Neural progenitor cell (in vitro differentiated cells): ENCODE results near the gene TOM1. TPM values are rescaled to one million over a fixed set of nuclear protein-coding genes. Genes with fewer than 3 reads are reported as not detected.
"Not testable (repeated sequence)": the region's sequence is repeated elsewhere in the genome, so short reads cannot be mapped to it uniquely, and the experiment has no call there.

Experiments
- DNase-seq: peaks from one replicate; pipeline ENCODE4 v3.0.0-alpha.2; 2016; ENCODE audit warnings: low spot score
- H2AFZ ChIP-seq: fragments of 200-600 bp; sonication (generic); replicated peaks from 2 replicates; pipeline ENCODE4 v1.6.1; 2016; ENCODE audit warnings: antibody characterized with exemption
- H3F3A ChIP-seq: fragments of 200-600 bp; sonication (generic); 2 replicates; pipeline ENCODE4 v1.6.1; 2016; ENCODE audit warnings: antibody characterized with exemption, low read depth
- H3K27ac ChIP-seq: fragments of 200-600 bp; sonication (generic); 2 replicates; pipeline ENCODE4 v1.5.1; 2016; ENCODE audit warnings: mild to moderate bottlenecking
- H3K27me3 ChIP-seq: fragments of 200-600 bp; sonication (generic); 2 replicates; pipeline ENCODE4 v1.6.1; 2016; ENCODE audit warnings: mild to moderate bottlenecking, moderate library complexity
- H3K36me3 ChIP-seq: fragments of 200-600 bp; sonication (generic); 2 replicates; pipeline ENCODE4 v1.5.1; 2016
- H3K4me1 ChIP-seq: fragments of 200-600 bp; sonication (generic); 2 replicates; pipeline ENCODE4 v1.6.1; 2016; ENCODE audit warnings: mixed run types
- H3K4me2 ChIP-seq: fragments of 200-600 bp; sonication (generic); 2 replicates; pipeline ENCODE4 v1.6.1; 2016
- H3K4me3 ChIP-seq: fragments of 200-600 bp; sonication (generic); 2 replicates; pipeline ENCODE4 v1.5.1; 2016
- H3K79me2 ChIP-seq: fragments of 200-600 bp; sonication (generic); 2 replicates; pipeline ENCODE4 v1.6.1; 2016; ENCODE audit warnings: low read depth
- H3K9ac ChIP-seq: fragments of 200-600 bp; sonication (generic); 2 replicates; pipeline ENCODE4 v1.6.1; 2016
- H3K9me3 ChIP-seq: fragments of 200-600 bp; sonication (generic); 2 replicates; pipeline ENCODE4 v1.5.1; 2016; ENCODE audit warnings: low read depth
- H4K20me1 ChIP-seq: fragments of 200-600 bp; sonication (generic); 2 replicates; pipeline ENCODE4 v1.6.1; 2016; ENCODE audit warnings: low read depth
- H3K27ac Mint-ChIP-seq: 3 replicates; pipeline ENCODE4 v1.8.0; 2021; ENCODE audit warnings: mixed read lengths
- H3K27me3 Mint-ChIP-seq: 2 replicates; pipeline ENCODE4 v1.8.0; 2022; ENCODE audit warnings: low read depth, mild to moderate bottlenecking, inconsistent platforms, moderate library complexity, mixed read lengths; ENCODE audit not compliant: insufficient read depth
- H3K36me3 Mint-ChIP-seq: 3 replicates; pipeline ENCODE4 v1.8.0; 2021; ENCODE audit warnings: mixed read lengths
- H3K4me1 Mint-ChIP-seq: 3 replicates; pipeline ENCODE4 v1.8.0; 2021; ENCODE audit warnings: mixed read lengths
- H3K4me3 Mint-ChIP-seq: 3 replicates; pipeline ENCODE4 v1.8.0; 2021; ENCODE audit warnings: mild to moderate bottlenecking, moderate library complexity, mixed read lengths
- H3K9me3 Mint-ChIP-seq: 3 replicates; pipeline ENCODE4 v1.8.0; 2020; ENCODE audit warnings: mixed read lengths
- EZH2 ChIP-seq: fragments of 200-600 bp; sonication (generic); IDR thresholded peaks from 2 replicates; pipeline ENCODE4 v1.6.1; 2017; ENCODE audit warnings: antibody characterized with exemption, mild to moderate bottlenecking, moderate library complexity
- EZH2phosphoT487 ChIP-seq: fragments of 200-600 bp; sonication (generic); IDR thresholded peaks from 2 replicates; pipeline ENCODE4 v1.6.1; 2017; ENCODE audit warnings: antibody characterized with exemption
- total RNA-seq: library from RNA; depleted of rRNA; stranded (reverse); fragments of >200 nt; gene quantifications from 2 replicates; pipeline ENCODE4 v1.2.3, GENCODE V29; 2015; ENCODE audit warnings: low replicate concordance
- TF ChIP-seq, protein P1 (sequence below): fragments of 200-600 bp; sonication (generic); IDR thresholded peaks from 2 replicates; pipeline ENCODE4 v1.5.1; 2017; ENCODE audit warnings: antibody characterized with exemption, mild to moderate bottlenecking

Gene TOM1
- total RNA-seq, 1 donor from 2014 or later, result 28.6 TPM

DNA sequence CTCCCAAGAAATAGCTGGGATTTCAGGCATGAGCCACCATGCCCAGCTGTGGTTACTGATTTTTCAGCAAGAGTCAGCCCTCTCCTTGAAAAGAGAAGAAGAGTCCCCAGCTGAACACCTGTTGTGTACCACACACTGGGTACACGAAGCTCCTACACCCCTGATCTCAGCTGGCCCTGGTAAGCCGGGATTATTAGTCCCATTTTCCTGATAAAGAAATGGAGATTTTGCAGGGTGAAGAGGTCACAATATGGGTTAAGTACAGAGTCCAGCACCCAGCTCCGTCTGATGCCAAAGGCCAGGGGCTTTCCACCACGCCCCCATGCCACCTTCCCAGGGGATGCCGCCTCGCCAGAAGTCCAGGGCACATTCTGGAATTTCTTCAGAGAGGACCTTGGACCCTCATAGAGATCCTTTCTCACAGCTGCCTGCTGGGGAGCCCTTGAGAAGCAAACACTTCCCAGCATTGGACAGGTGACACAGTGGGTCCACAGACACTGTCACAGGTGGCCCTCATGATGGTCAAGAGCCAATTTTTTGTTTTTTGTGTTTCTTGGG is 61.4 kb downstream of the TOM1 start:
- Histone ChIP-seq H3K27me3 (no peaks in the 10 kb centered on the region), H3K79me2 (no peaks in the 10 kb centered on the region), H3K4me3 (no peak overlapping the region), H3F3A (peaks cover 4% of the 10 kb centered on the region), H3K4me1 (no peaks in the 10 kb centered on the region), H3K4me2 (no peak overlapping the region), H3K9me3 (no peaks in the 10 kb centered on the region), H4K20me1 (no peaks in the 10 kb centered on the region), H2AFZ (no peak overlapping the region), H3K27ac (no peak overlapping the region), H3K36me3 (no peaks in the 10 kb centered on the region), H3K9ac (no peak overlapping the region)
- Mint-ChIP-seq H3K36me3 (no peaks in the 10 kb centered on the region), H3K27me3 (peaks cover 10% of the 10 kb centered on the region), H3K27ac (no peak overlapping the region), H3K9me3 (no peaks in the 10 kb centered on the region), H3K4me3 (no peak overlapping the region), H3K4me1 (no peaks in the 10 kb centered on the region)
- TF ChIP-seq EZH2phosphoT487 (no peak), EZH2 (no peak)
- TF ChIP-seq, protein P1, sequence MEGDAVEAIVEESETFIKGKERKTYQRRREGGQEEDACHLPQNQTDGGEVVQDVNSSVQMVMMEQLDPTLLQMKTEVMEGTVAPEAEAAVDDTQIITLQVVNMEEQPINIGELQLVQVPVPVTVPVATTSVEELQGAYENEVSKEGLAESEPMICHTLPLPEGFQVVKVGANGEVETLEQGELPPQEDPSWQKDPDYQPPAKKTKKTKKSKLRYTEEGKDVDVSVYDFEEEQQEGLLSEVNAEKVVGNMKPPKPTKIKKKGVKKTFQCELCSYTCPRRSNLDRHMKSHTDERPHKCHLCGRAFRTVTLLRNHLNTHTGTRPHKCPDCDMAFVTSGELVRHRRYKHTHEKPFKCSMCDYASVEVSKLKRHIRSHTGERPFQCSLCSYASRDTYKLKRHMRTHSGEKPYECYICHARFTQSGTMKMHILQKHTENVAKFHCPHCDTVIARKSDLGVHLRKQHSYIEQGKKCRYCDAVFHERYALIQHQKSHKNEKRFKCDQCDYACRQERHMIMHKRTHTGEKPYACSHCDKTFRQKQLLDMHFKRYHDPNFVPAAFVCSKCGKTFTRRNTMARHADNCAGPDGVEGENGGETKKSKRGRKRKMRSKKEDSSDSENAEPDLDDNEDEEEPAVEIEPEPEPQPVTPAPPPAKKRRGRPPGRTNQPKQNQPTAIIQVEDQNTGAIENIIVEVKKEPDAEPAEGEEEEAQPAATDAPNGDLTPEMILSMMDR, result no peak
- no peak for DNase-seq

- no peaks in the 10 kb centered on the region for H3K27me3 ChIP-seq
- H3K9me3 Mint-ChIP-seq, result no peaks in the 10 kb centered on the region
- H3K9me3 ChIP-seq, result no peaks in the 10 kb centered on the region
- no peak overlapping the region for H3K4me3 ChIP-seq
- no peaks in the 10 kb centered on the region for H4K20me1 ChIP-seq
- no peak for DNase-seq
- H3K4me2 ChIP-seq, result no peak overlapping the region
- H3K9ac ChIP-seq, result no peak overlapping the region
- no peaks in the 10 kb centered on the region for H3K36me3 ChIP-seq
- no peaks in the 10 kb centered on the region for H3K4me1 Mint-ChIP-seq
- no peak overlapping the region for H2AFZ ChIP-seq
- no peak for TF ChIP-seq EZH2
- TF ChIP-seq EZH2phosphoT487, result no peak
- TF ChIP-seq, protein P1, result no peak
- H3K4me1 ChIP-seq, result no peaks in the 10 kb centered on the region
- no peaks in the 10 kb centered on the region for H3K79me2 ChIP-seq
- no peak overlapping the region for H3K4me3 Mint-ChIP-seq
- H3K27me3 Mint-ChIP-seq, result peaks cover 5% of the 10 kb centered on the region
- H3K36me3 Mint-ChIP-seq, result no peaks in the 10 kb centered on the region
- peaks cover 4% of the 10 kb centered on the region for H3F3A ChIP-seq
- H3K27ac ChIP-seq, result no peak overlapping the region
- no peak overlapping the region for H3K27ac Mint-ChIP-seq
Observed at GRCh38 chr22:35363566-35364086, 63.9 kb downstream of the TOM1 start.

DNA sequence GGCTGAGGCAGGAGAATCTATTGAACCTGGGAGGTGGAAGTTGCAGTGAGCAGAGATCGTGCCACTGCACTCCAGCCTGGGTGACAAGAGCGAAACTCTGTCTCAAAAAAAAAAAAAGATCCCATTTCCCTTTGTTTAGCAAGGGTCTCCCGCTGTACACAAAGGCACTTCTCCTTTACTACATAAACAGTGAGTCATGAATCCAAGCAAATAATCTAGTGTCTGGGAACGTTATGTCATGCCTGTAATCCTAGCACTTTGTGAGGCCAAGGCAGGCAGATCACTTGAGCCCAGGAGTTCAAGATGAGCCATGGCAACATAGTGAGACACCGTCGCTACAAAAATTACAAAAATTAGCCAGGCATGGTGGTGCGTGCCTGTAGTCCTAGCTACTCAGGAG is 64.5 kb downstream of the TOM1 start:
- H3K9me3 Mint-ChIP-seq, H3K4me1 ChIP-seq, H2AFZ ChIP-seq, H3K4me3 ChIP-seq, H3K27ac ChIP-seq, H3K79me2 ChIP-seq, H3K27ac Mint-ChIP-seq, H3K9ac ChIP-seq, H4K20me1 ChIP-seq, H3K4me2 ChIP-seq, H3K9me3 ChIP-seq, H3K4me1 Mint-ChIP-seq, H3K36me3 ChIP-seq, H3K27me3 ChIP-seq, H3K4me3 Mint-ChIP-seq, DNase-seq, H3F3A ChIP-seq, H3K27me3 Mint-ChIP-seq, H3K36me3 Mint-ChIP-seq: not testable (repeated sequence)

GRCh38 chr22:35367331-35367886 is 67.7 kb downstream of the TOM1 start:
- Mint-ChIP-seq H3K4me3 (no peak overlapping the region), H3K9me3 (peaks cover 2% of the 10 kb centered on the region), H3K27ac (no peak overlapping the region), H3K36me3 (no peaks in the 10 kb centered on the region), H3K27me3 (peaks cover 11% of the 10 kb centered on the region), H3K4me1 (peaks cover 15% of the 10 kb centered on the region)
- Histone ChIP-seq H3K4me3 (no peak overlapping the region), H3K9me3 (no peaks in the 10 kb centered on the region), H3K79me2 (no peaks in the 10 kb centered on the region), H3K36me3 (no peaks in the 10 kb centered on the region), H3K27me3 (no peaks in the 10 kb centered on the region), H3F3A (peaks cover 20% of the 10 kb centered on the region), H4K20me1 (no peaks in the 10 kb centered on the region), H3K27ac (no peak overlapping the region), H2AFZ (no peak overlapping the region), H3K4me1 (peaks cover 6% of the 10 kb centered on the region), H3K4me2 (no peak overlapping the region), H3K9ac (no peak overlapping the region)
- no peak for DNase-seq
- TF ChIP-seq EZH2 (no peak), EZH2phosphoT487 (no peak)
- TF ChIP-seq, protein P1, result no peak
